ENCODE data around the gene ATP6V1E1.

DNA sequence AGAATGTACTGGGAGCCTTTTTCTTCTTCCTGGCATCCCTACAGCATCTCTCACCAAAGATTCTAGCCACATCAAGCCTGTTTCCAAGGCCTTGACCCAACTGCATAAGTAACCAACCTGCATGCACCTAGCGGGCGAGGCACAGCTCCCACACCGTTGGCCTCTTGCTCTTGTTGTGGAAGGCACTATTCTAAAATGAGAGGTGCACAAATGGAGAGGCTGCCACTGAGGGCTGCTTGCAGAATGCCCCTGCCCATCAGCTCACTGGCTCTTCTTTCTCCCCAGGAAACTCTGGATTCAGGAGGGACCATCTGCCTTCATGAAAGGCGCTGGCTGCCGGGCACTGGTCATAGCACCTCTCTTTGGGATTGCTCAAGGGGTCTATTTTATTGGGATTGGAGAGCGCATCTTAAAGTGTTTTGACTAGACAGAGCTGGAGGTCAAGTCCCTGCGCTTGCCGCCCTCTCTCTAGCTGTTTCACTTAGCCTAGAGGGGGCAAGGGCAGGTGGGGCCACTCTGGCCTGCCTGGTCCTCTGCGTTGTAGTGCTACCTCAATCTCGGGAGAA is 38.7 kb downstream of the ATP6V1E1 start:
- TF ChIP-seq, protein P1, sequence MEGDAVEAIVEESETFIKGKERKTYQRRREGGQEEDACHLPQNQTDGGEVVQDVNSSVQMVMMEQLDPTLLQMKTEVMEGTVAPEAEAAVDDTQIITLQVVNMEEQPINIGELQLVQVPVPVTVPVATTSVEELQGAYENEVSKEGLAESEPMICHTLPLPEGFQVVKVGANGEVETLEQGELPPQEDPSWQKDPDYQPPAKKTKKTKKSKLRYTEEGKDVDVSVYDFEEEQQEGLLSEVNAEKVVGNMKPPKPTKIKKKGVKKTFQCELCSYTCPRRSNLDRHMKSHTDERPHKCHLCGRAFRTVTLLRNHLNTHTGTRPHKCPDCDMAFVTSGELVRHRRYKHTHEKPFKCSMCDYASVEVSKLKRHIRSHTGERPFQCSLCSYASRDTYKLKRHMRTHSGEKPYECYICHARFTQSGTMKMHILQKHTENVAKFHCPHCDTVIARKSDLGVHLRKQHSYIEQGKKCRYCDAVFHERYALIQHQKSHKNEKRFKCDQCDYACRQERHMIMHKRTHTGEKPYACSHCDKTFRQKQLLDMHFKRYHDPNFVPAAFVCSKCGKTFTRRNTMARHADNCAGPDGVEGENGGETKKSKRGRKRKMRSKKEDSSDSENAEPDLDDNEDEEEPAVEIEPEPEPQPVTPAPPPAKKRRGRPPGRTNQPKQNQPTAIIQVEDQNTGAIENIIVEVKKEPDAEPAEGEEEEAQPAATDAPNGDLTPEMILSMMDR (IDR thresholded peaks at IDR 0.05; ENCODE audit: low read depth, low read length), result no peak
- TF ChIP-seq POLR2A (IDR thresholded peaks at IDR 0.05; ENCODE audit: extremely low read depth, insufficient read length), result no peak
- TF ChIP-seq MAX (IDR thresholded peaks at IDR 0.05; ENCODE audit: low read depth, low read length), result no peak
